ENCODE measurements around the gene MAFB.

DNA sequence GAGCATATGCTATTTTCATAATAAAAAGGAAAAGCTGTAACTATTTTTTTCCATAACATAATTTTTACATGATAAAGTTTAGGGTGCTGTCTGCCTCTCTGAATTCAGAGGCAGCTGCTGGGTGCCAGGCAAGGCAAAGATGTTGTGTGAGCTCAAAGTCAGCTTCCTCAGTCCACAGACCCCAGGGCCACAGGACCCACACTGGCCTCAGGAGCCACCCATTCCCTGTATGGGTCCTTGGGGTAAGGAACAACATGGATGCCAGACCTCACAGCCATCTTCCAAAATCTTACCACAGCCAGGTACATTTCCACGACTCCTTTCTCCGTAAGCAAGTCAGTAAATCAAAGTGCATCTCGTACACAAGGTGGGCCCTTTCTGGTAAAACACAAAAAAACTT lies 16.4 kb upstream of the MAFB start:
- TF ChIP-seq, protein P1, sequence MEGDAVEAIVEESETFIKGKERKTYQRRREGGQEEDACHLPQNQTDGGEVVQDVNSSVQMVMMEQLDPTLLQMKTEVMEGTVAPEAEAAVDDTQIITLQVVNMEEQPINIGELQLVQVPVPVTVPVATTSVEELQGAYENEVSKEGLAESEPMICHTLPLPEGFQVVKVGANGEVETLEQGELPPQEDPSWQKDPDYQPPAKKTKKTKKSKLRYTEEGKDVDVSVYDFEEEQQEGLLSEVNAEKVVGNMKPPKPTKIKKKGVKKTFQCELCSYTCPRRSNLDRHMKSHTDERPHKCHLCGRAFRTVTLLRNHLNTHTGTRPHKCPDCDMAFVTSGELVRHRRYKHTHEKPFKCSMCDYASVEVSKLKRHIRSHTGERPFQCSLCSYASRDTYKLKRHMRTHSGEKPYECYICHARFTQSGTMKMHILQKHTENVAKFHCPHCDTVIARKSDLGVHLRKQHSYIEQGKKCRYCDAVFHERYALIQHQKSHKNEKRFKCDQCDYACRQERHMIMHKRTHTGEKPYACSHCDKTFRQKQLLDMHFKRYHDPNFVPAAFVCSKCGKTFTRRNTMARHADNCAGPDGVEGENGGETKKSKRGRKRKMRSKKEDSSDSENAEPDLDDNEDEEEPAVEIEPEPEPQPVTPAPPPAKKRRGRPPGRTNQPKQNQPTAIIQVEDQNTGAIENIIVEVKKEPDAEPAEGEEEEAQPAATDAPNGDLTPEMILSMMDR (conservative IDR thresholded peaks at IDR 0.05; ENCODE audit: low read depth, low read length): no peak
- no peak for TF ChIP-seq EZH2 (IDR thresholded peaks at IDR 0.05; ENCODE audit: borderline replicate concordance, low read depth, low read length, poor library complexity, severe bottlenecking)

Data from A673 (cell line).